Measurements from ENCODE around the gene RAB3GAP1.

GRCh38 chr2:135162786-135163185, 110.7 kb downstream of the RAB3GAP1 start:
- TF ChIP-seq, protein P1, sequence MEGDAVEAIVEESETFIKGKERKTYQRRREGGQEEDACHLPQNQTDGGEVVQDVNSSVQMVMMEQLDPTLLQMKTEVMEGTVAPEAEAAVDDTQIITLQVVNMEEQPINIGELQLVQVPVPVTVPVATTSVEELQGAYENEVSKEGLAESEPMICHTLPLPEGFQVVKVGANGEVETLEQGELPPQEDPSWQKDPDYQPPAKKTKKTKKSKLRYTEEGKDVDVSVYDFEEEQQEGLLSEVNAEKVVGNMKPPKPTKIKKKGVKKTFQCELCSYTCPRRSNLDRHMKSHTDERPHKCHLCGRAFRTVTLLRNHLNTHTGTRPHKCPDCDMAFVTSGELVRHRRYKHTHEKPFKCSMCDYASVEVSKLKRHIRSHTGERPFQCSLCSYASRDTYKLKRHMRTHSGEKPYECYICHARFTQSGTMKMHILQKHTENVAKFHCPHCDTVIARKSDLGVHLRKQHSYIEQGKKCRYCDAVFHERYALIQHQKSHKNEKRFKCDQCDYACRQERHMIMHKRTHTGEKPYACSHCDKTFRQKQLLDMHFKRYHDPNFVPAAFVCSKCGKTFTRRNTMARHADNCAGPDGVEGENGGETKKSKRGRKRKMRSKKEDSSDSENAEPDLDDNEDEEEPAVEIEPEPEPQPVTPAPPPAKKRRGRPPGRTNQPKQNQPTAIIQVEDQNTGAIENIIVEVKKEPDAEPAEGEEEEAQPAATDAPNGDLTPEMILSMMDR (tag by site-specific recombination; IDR thresholded peaks at IDR 0.05): no peak
- TF ChIP-seq ZNF785 (tag by site-specific recombination; IDR thresholded peaks at IDR 0.05): no peak
- TF ChIP-seq YY1 (tag by site-specific recombination; IDR thresholded peaks at IDR 0.05): no peak
- TF ChIP-seq REST (tag by site-specific recombination; IDR thresholded peaks at IDR 0.05): no peak
- TF ChIP-seq ZNF121 (tag by site-specific recombination; IDR thresholded peaks at IDR 0.05): no peak
- TF ChIP-seq ZNF18 (tag by site-specific recombination; IDR thresholded peaks at IDR 0.05): no peak
- no peak for TF ChIP-seq ZNF341 (tag by site-specific recombination; IDR thresholded peaks at IDR 0.05; ENCODE audit: low read depth)
- no peak for TF ChIP-seq ZNF416 (tag by site-specific recombination; IDR thresholded peaks at IDR 0.05)
- no peak for TF ChIP-seq ZNF776 (tag by site-specific recombination; IDR thresholded peaks at IDR 0.05; ENCODE audit: borderline replicate concordance)
- TF ChIP-seq ZBTB17 (tag by site-specific recombination; IDR thresholded peaks at IDR 0.05): no peak

All from HEK293 (cell line).